ENCODE measurements around the gene NNT.

Gene NNT

DNA sequence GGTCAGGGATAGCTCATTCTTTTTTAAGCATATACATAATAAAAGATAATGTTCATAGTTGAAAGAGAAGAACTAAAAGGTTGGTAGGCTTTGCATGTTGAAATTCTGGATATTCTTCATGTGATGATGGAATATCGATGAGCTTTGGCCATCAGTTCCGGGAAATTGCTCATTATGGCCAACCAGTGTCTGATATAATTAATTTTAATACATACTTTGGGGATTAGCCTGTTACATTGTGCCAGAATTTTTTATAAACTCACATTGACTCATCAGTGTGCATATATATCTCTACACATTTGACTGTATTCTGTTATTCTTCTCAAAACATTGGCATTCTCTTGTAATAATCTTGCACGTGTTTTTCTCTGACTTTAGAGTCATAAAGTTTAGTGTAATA is 84.3 kb downstream of the NNT start:
- H3K4me1 ChIP-seq (ENCODE audit: low read depth, poor library complexity, severe bottlenecking): no peaks in the 10 kb centered on the region
- no peaks in the 10 kb centered on the region for H3K27me3 ChIP-seq (ENCODE audit: insufficient read depth, low read depth)
- H3K27ac ChIP-seq: no peak overlapping the region
- H3K4me3 ChIP-seq (IDR thresholded peaks at IDR 0.05; ENCODE audit: insufficient read depth, low read depth, low read length): no peak overlapping the region
- H3K36me3 ChIP-seq (ENCODE audit: insufficient read depth): no peaks in the 10 kb centered on the region
- H3K9ac ChIP-seq: no peak overlapping the region
- H4K20me1 ChIP-seq (ENCODE audit: insufficient read depth): no peaks in the 10 kb centered on the region
- H3K4me2 ChIP-seq: no peak overlapping the region
- H3K79me2 ChIP-seq (ENCODE audit: insufficient read depth, low read depth): no peaks in the 10 kb centered on the region
- TF ChIP-seq, protein P1, sequence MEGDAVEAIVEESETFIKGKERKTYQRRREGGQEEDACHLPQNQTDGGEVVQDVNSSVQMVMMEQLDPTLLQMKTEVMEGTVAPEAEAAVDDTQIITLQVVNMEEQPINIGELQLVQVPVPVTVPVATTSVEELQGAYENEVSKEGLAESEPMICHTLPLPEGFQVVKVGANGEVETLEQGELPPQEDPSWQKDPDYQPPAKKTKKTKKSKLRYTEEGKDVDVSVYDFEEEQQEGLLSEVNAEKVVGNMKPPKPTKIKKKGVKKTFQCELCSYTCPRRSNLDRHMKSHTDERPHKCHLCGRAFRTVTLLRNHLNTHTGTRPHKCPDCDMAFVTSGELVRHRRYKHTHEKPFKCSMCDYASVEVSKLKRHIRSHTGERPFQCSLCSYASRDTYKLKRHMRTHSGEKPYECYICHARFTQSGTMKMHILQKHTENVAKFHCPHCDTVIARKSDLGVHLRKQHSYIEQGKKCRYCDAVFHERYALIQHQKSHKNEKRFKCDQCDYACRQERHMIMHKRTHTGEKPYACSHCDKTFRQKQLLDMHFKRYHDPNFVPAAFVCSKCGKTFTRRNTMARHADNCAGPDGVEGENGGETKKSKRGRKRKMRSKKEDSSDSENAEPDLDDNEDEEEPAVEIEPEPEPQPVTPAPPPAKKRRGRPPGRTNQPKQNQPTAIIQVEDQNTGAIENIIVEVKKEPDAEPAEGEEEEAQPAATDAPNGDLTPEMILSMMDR (conservative IDR thresholded peaks at IDR 0.05; ENCODE audit: low read depth, low read length): no peak
- H2AFZ ChIP-seq (ENCODE audit: low read depth): no peak overlapping the region

- H3K36me3 ChIP-seq (ENCODE audit: insufficient read depth): no peaks in the 10 kb centered on the region
- TF ChIP-seq, protein P1 (conservative IDR thresholded peaks at IDR 0.05; ENCODE audit: low read depth, low read length): no peak
- no peaks in the 10 kb centered on the region for H3K27me3 ChIP-seq (ENCODE audit: insufficient read depth, low read depth)
- H3K79me2 ChIP-seq (ENCODE audit: insufficient read depth, low read depth): no peaks in the 10 kb centered on the region
- H3K4me1 ChIP-seq (ENCODE audit: low read depth, poor library complexity, severe bottlenecking): no peaks in the 10 kb centered on the region
- no peak overlapping the region for H3K4me3 ChIP-seq (IDR thresholded peaks at IDR 0.05; ENCODE audit: insufficient read depth, low read depth, low read length)
- no peak overlapping the region for H3K9ac ChIP-seq
- H3K4me2 ChIP-seq: no peak overlapping the region
- H4K20me1 ChIP-seq (ENCODE audit: insufficient read depth): no peaks in the 10 kb centered on the region
- H2AFZ ChIP-seq (ENCODE audit: low read depth): no peak overlapping the region
- no peak overlapping the region for H3K27ac ChIP-seq
Observed at GRCh38 chr5:43691275-43691674, 88.3 kb downstream of the NNT start.

GRCh38 chr5:43691893-43692292 is 88.9 kb downstream of the NNT start:
- no peak overlapping the region for H3K9ac ChIP-seq
- no peak overlapping the region for H3K4me2 ChIP-seq
- no peaks in the 10 kb centered on the region for H3K27me3 ChIP-seq (ENCODE audit: insufficient read depth, low read depth)
- no peaks in the 10 kb centered on the region for H3K79me2 ChIP-seq (ENCODE audit: insufficient read depth, low read depth)
- no peaks in the 10 kb centered on the region for H4K20me1 ChIP-seq (ENCODE audit: insufficient read depth)
- H3K4me1 ChIP-seq (ENCODE audit: low read depth, poor library complexity, severe bottlenecking): no peaks in the 10 kb centered on the region
- TF ChIP-seq, protein P1 (conservative IDR thresholded peaks at IDR 0.05; ENCODE audit: low read depth, low read length): no peak
- H3K36me3 ChIP-seq (ENCODE audit: insufficient read depth): no peaks in the 10 kb centered on the region
- H3K27ac ChIP-seq: no peak overlapping the region
- no peak overlapping the region for H2AFZ ChIP-seq (ENCODE audit: low read depth)
- H3K4me3 ChIP-seq (IDR thresholded peaks at IDR 0.05; ENCODE audit: insufficient read depth, low read depth, low read length): no peak overlapping the region

- TF ChIP-seq, protein P1 (conservative IDR thresholded peaks at IDR 0.05; ENCODE audit: low read depth, low read length): no peak
- H3K79me2 ChIP-seq (ENCODE audit: insufficient read depth, low read depth): no peaks in the 10 kb centered on the region
Observed at GRCh38 chr5:43693411-43693810, 90.4 kb downstream of the NNT start.

More at GRCh38 chr5:43693411-43693810, 90.4 kb downstream of the NNT start:
- Histone ChIP-seq H2AFZ (ENCODE audit: low read depth) (no peak overlapping the region), H3K27me3 (ENCODE audit: insufficient read depth, low read depth) (no peaks in the 10 kb centered on the region), H3K27ac (no peak overlapping the region), H4K20me1 (ENCODE audit: insufficient read depth) (no peaks in the 10 kb centered on the region), H3K4me3 (IDR thresholded peaks at IDR 0.05; ENCODE audit: insufficient read depth, low read depth, low read length) (no peak overlapping the region), H3K4me2 (no peak overlapping the region), H3K4me1 (ENCODE audit: low read depth, poor library complexity, severe bottlenecking) (no peaks in the 10 kb centered on the region), H3K9ac (no peak overlapping the region), H3K36me3 (ENCODE audit: insufficient read depth) (no peaks in the 10 kb centered on the region)
